Measurements from ENCODE around the gene CEP72.
"Not testable (repeated sequence)": the region's sequence is repeated elsewhere in the genome, so short reads cannot be mapped to it uniquely, and the experiment has no call there.

The CEP72 gene

GRCh38 chr5:686936-687335 lies 74.8 kb downstream of the CEP72 start:
- not testable (repeated sequence) for DNase-seq

GRCh38 chr5:688348-689010 lies 76.3 kb downstream of the CEP72 start:
- DNase-seq: not testable (repeated sequence)

- not testable (repeated sequence) for DNase-seq
These were observed 78.2 kb downstream of the CEP72 start for GRCh38 chr5:690293-690692.

DNA sequence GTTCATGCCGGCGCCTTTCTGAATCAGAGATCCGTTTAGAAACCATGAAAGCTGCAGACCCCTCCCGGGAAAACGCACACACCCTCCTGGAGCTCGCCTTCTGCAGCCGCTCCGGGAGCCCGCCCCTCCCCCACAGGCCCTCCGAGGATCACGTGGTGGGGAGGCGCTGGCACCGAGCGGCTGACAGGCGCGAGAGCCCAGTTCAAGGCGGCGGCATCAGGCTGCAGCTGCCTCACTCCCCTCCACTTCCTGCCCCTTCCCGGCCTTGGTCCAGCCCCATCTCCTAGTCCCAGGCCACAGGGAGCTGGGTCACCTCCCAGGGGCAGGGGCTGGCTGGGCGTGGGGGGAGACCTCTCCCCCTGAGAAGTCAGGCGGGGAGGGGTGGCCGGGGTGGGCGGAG lies 78.9 kb downstream of the CEP72 start:
- not testable (repeated sequence) for DNase-seq

- no peak for DNase-seq
These were observed 79.8 kb downstream of the CEP72 start for GRCh38 chr5:691817-692528.

GRCh38 chr5:692529-693041 lies 80.4 kb downstream of the CEP72 start:
- DNase-seq: not testable (repeated sequence)

GRCh38 chr5:693271-694041 lies 81.3 kb downstream of the CEP72 start, which contains the start of gene TPPP:
TSS of gene TPPP (minus strand) at chr5:693352. CDS start at chr5:678060, 15,292 bp downstream.
- peak; percentile 64 for DNase-seq

DNA sequence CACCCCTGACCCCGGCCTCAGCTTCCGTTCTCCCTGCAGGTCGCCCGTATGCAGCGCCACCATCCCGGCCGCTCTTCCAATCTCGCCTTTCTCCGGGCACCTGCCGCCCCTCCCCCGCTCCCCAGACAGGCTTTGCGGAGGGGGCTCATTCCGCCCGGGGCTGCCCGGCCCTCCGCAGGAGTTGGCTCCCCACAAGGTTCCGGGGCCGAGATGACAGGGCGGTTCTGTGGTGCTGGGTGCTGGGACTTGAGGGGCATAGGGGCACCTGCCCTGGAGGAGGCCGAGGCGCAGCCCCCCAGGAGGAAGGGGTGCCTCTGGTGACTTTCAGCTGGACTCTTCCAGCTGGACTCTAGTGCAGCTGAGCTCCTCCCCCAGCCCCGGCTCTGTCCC lies 81.9 kb downstream of the CEP72 start:
- DNase-seq: not testable (repeated sequence)

DNA sequence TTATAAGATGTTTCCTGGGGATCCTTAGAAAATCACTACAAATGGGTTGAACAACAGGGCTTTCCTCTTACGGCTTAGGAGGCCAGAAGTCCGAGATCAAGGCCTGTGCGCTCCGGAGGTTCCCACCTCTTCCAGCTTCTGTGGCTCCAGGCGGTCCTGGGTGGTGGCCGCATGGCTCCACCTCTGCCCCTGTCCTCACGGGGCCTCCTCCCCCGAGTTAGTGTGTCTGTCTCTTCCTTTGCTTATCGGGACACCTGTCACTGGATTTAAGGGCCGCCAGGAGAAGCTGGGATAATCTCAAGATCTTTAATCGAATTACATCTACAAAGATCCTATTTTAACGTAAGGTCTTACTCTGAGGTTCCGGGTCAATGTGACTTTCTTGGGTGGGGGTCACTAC lies 83.3 kb downstream of the CEP72 start:
- not testable (repeated sequence) for DNase-seq

DNA sequence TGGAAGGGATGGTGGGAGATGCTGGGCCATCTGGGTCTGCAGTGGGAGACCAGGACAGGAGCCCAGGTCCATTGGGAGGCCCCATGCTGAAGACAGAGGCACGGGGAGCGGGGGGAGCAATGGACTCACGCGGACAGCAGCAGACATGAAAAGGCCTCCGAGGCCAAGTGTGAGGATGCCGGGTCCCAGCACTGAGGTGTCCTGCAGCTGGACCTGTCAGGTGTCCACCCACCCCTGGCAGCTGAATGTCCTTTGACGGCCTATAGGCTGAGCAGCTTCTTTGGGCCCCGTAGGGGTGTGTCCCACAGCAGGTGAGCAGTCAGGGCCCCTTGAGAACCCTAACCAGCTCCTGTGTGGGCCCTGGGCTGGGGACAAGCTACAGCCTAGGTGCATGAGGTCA lies 84.1 kb downstream of the CEP72 start:
- not testable (repeated sequence) for DNase-seq

- DNase-seq: not testable (repeated sequence)
These were observed 84.9 kb downstream of the CEP72 start for GRCh38 chr5:696753-697702.
